Measurements from ENCODE around the gene KCNQ1. TPM values are rescaled to one million over a fixed set of nuclear protein-coding genes. Genes with fewer than 3 reads are reported as not detected.

KCNQ1 gene
- total RNA-seq, 1 experiment from 2014 or later: 2.5 TPM

DNA sequence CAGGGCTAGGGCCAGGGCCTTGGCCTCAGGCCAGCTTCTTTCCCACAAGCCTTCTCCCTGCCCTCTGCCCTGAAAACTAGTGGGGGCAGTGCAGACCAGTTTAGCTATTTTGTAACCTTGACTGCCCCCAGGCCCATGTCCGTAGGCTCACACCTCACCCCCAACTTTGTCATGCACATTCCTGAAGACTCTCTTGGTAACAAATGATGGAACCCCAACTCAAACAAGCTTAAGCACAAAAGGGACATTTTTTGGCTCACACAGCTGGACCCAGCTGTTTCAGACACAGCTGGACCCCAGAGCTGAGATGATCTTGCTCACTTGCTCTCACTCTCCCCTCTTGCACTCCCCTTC is 208.4 kb downstream of the KCNQ1 start:
- no peak overlapping the region for H3K27ac Mint-ChIP-seq

More for the DNA sequence above, 208.4 kb downstream of the KCNQ1 start:
- DNase-seq (ENCODE audit: low spot score) (no peak), ATAC-seq (no peak)
- Mint-ChIP-seq H3K4me1 (0 out of 2 replicates have a peak, but pooled peaks cover 4% of the 10 kb centered on the region), H3K27me3 (ENCODE audit: low read depth) (peaks cover 100% of the 10 kb centered on the region; the same call in 1 of the 2 replicates), H3K36me3 (peaks cover 84% of the 10 kb centered on the region), H3K9me3 (peaks cover 79% of the 10 kb centered on the region), H3K4me3 (no peak overlapping the region)
- ChIA-PET POLR2A (no interaction called here), CTCF (interaction anchor here (0.7 kb wide), 1 partner anchor 40 kb away, joined by 3 read pairs; no protein-coding TSS in a partner anchor)
- TF ChIP-seq ATF6 (CRISPR knock-in tag; IDR thresholded peaks at IDR 0.05): no peak
- no peak for TF ChIP-seq TEAD4 (CRISPR knock-in tag; IDR thresholded peaks at IDR 0.05)
- TF ChIP-seq, protein P1, sequence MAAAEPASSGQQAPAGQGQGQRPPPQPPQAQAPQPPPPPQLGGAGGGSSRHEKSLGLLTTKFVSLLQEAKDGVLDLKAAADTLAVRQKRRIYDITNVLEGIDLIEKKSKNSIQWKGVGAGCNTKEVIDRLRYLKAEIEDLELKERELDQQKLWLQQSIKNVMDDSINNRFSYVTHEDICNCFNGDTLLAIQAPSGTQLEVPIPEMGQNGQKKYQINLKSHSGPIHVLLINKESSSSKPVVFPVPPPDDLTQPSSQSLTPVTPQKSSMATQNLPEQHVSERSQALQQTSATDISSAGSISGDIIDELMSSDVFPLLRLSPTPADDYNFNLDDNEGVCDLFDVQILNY (CRISPR knock-in tag; IDR thresholded peaks at IDR 0.05): no peak
- TF ChIP-seq, protein P2, sequence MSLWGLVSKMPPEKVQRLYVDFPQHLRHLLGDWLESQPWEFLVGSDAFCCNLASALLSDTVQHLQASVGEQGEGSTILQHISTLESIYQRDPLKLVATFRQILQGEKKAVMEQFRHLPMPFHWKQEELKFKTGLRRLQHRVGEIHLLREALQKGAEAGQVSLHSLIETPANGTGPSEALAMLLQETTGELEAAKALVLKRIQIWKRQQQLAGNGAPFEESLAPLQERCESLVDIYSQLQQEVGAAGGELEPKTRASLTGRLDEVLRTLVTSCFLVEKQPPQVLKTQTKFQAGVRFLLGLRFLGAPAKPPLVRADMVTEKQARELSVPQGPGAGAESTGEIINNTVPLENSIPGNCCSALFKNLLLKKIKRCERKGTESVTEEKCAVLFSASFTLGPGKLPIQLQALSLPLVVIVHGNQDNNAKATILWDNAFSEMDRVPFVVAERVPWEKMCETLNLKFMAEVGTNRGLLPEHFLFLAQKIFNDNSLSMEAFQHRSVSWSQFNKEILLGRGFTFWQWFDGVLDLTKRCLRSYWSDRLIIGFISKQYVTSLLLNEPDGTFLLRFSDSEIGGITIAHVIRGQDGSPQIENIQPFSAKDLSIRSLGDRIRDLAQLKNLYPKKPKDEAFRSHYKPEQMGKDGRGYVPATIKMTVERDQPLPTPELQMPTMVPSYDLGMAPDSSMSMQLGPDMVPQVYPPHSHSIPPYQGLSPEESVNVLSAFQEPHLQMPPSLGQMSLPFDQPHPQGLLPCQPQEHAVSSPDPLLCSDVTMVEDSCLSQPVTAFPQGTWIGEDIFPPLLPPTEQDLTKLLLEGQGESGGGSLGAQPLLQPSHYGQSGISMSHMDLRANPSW (CRISPR knock-in tag; conservative IDR thresholded peaks at IDR 0.05; ENCODE audit: low read depth): no peak
- TF ChIP-seq, protein P3, sequence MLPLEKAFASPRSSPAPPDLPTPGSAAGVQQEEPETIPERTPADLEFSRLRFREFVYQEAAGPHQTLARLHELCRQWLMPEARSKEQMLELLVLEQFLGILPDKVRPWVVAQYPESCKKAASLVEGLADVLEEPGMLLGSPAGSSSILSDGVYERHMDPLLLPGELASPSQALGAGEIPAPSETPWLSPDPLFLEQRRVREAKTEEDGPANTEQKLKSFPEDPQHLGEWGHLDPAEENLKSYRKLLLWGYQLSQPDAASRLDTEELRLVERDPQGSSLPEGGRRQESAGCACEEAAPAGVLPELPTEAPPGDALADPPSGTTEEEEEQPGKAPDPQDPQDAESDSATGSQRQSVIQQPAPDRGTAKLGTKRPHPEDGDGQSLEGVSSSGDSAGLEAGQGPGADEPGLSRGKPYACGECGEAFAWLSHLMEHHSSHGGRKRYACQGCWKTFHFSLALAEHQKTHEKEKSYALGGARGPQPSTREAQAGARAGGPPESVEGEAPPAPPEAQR (CRISPR knock-in tag; IDR thresholded peaks at IDR 0.05): no peak
- TF ChIP-seq ZNF532 (CRISPR knock-in tag; IDR thresholded peaks at IDR 0.05; ENCODE audit: borderline replicate concordance): no peak
- no peak for TF ChIP-seq RELA (CRISPR knock-in tag; IDR thresholded peaks at IDR 0.05; ENCODE audit: borderline replicate concordance)
- TF ChIP-seq, protein P4, sequence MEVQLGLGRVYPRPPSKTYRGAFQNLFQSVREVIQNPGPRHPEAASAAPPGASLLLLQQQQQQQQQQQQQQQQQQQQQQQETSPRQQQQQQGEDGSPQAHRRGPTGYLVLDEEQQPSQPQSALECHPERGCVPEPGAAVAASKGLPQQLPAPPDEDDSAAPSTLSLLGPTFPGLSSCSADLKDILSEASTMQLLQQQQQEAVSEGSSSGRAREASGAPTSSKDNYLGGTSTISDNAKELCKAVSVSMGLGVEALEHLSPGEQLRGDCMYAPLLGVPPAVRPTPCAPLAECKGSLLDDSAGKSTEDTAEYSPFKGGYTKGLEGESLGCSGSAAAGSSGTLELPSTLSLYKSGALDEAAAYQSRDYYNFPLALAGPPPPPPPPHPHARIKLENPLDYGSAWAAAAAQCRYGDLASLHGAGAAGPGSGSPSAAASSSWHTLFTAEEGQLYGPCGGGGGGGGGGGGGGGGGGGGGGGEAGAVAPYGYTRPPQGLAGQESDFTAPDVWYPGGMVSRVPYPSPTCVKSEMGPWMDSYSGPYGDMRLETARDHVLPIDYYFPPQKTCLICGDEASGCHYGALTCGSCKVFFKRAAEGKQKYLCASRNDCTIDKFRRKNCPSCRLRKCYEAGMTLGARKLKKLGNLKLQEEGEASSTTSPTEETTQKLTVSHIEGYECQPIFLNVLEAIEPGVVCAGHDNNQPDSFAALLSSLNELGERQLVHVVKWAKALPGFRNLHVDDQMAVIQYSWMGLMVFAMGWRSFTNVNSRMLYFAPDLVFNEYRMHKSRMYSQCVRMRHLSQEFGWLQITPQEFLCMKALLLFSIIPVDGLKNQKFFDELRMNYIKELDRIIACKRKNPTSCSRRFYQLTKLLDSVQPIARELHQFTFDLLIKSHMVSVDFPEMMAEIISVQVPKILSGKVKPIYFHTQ (CRISPR knock-in tag; IDR thresholded peaks at IDR 0.05): no peak
- TF ChIP-seq EMX1 (CRISPR knock-in tag; IDR thresholded peaks at IDR 0.05): no peak
- TF ChIP-seq IRF2 (CRISPR knock-in tag; IDR thresholded peaks at IDR 0.05; ENCODE audit: borderline replicate concordance, low read depth): no peak
- TF ChIP-seq ZNF671 (CRISPR knock-in tag; IDR thresholded peaks at IDR 0.05): no peak
- no peak for TF ChIP-seq TP53 (CRISPR knock-in tag; IDR thresholded peaks at IDR 0.05)
- TF ChIP-seq CREB1 (CRISPR knock-in tag; IDR thresholded peaks at IDR 0.05): no peak

All from WTC11 (cell line).